ACHN (cell line): ENCODE results near the gene PLCL2.

ENCODE experiments used
- DNase-seq: peaks from one replicate; pipeline ENCODE4 v3.0.0-alpha.2; 2015
- in situ Hi-C: cut with HindIII; loops from 2 replicates; pipeline ENCODE4 v1.10.0; 2017; ENCODE audit warnings: low sequenced_read_pairs, low pct_ligation_motif_present, low pct_unique_long_range_greater_than_20kb

The PLCL2 gene

DNA sequence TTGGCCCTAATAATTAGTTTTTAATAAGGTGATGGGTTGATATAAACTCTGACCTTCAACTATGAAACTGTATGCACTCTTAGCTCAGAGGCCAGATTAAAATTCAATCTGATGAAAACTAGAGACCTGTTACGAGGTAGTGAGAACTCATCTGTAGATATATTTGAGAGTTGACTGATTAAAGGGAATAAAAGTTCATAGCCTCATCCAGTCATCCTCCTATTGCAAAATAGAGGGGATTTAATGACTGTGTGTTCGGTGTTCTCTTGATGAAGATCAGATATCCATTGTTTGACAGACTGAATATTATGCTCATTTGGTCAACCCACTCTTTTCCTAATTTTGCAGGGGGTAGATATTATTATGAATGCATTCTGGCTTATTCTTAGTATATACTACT lies 23.3 kb upstream of the PLCL2 start:
- no peak for DNase-seq
- in situ Hi-C loops: no loop called here

DNA sequence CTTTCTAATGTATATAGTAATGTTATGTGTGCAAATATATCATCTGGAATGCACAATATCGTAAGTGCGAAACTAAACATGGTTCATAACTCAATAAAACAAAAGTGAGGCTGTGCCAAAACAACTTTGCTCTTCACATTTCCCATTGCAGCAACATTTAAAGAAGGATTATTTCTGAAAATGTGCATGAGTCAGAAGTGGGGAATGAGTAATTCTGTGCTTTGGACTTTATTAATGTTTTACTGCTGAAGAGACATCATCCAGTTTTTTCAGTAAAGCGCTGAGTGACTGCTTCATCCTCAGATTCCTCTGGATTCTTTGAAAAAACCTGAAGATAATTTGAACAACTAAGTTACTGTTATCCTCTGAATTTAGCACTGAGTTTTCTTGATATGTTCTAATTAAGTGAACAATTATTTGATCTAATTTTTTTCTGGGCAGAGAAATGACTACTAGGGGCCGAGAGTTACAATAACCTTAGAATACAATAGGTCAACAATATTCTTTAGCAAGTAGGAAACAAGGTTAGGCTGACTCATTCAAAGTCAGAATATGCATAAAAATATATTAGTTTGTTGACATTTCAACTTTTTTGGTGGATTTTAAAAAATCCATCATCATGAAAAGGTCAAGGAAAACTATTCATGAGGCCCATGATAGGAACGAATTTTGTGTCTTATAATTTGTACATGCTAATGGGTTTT lies 20.0 kb upstream of the PLCL2 start:
- in situ Hi-C loops: no loop called here
- peak; percentile 71 for DNase-seq

- no peak for DNase-seq
- in situ Hi-C loops: no loop called here
Measured at GRCh38 chr3:16865335-16865734, 19.4 kb upstream of the PLCL2 start.

DNA sequence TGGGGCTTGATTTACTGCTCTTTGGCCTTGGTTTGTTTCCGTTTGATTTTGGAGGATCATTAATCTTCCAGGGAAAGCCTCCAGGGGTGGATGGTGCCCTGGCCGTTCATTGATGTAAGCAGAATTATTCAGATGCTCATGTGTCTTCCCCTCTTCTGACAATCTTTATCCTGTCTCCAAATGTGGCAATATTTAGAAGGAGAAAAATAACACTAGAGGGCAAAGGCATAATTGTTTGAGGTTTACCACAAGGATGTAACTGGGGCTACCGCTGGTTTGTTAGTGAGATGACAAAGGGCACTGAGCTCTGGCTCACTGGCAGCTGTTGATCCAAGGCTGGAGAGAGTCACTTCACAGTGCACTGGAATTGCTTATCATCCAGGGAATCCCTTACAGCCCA lies 18.2 kb upstream of the PLCL2 start:
- in situ Hi-C loops: no loop called here

GRCh38 chr3:16868513-16868912 lies 16.2 kb upstream of the PLCL2 start:
- no peak for DNase-seq
- in situ Hi-C loops: no loop called here

More for the DNA sequence above, 18.2 kb upstream of the PLCL2 start:
- DNase-seq: no peak

DNA sequence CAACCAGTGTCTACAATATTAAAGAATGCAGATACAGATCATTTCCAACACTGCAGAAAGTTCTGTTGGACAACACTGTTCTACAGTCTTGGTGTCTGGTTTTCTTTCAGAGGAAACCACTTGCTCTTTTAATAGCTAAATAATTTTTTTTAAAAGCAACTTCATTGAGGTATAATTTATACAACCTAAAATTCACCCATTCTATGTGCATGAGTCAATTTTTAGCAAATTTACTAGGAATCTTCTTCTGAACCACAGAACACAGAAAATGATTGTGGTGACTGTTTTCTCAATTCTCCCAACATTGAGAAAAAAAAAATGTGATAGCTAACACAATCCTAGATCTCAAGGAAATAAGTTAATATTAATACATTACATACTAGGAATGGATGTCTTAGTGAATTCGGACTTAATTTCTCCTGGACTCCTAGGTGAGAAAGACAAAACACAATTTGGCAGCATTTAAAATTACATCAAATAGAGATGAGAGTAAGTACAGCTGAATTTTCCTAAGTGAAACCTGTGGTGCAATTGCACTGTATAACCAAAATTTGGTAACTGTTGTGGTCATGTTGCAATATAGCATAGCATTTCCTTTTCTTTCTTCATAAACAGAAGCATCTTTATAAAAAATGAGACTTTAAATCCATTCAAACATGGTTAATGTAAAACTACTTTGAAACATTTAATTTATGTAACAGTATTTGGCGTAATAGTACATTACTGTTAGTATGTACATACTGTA lies 15.3 kb upstream of the PLCL2 start:
- DNase-seq: no peak
- in situ Hi-C loops: no loop called here

DNA sequence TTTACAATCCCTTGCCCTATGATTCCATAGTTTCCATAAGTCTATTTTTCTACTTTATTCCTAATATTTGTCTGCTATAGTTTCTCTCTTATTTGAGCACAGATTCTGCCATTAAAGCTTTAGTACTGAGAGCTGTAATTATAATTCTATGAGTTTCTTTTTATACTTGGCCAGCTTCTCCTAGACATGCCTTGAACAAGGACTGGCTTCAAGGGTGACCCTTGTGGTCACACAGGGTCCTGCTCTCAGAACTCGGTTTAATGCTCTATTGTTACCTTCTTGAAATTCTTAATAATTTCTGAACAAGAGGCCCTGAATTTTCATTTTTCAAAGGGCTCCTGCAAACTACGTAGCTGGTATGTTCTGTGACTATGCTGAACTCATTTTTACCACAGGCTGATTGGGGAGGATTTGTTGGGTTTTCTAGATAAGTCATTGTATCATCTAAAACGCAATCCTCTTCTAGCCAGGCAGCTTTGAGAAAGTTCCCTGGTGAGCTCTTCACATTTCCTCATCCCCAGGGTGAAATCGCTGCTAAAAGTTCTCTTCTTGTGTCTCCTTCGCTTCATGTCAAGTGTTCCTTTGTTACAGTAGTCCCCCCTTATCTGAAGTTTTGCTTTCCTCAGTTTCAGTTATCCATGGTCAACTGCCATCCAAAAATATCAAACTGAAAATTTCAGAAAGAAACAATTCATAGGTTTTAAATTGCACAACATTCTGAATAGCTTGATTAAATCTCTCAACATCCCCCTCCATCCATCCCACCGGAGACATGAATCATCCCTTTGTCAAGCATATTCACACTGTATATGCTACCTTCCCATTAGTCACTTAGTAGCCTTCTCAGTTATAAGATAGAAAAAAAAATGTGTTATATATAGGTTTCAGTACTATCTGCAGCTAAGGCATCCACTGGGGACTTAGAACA lies 12.6 kb upstream of the PLCL2 start:
- in situ Hi-C loops: no loop called here
- DNase-seq: no peak

DNA sequence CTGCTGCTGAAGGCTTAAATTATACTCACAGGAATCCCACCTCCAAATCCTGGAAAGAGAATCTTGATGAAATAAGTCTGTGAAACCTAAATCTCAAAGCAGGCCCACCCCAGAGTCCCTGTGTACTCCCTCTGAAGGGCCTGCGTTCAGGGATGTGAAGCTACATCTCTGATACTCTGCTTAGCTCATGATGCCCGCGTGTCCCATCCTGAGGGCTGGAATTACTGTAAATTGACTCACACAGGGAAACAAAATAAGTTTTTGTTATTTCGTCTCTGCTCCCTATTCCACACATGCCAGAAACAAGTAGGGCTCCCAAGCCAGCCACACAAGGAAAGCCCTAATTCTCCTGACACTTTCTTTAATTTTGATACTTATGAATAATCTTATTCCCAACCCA lies 10.9 kb upstream of the PLCL2 start:
- in situ Hi-C loops: no loop called here
- DNase-seq: no peak

GRCh38 chr3:16875876-16876550 lies 8.7 kb upstream of the PLCL2 start:
- in situ Hi-C loops: no loop called here
- DNase-seq: no peak

DNA sequence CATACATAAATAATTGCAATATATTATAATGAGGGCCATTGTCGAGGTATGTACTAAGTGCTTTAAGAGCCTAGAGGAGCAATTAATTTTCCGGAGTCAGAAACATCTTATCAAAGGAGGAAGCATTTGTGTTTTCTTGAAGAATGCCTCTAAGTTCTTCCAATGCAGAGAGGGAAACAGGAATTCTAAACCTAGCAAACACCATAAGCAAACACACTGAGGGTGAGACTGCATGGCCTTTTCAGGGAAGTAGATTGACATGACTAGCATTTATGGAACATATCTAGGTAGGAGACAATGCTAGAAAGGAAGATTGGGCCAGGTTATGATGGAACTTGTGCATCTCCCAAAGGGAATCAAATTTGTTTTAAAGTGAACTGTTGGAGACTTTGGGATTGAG lies 7.2 kb upstream of the PLCL2 start:
- in situ Hi-C loops: no loop called here
- DNase-seq: no peak

DNA sequence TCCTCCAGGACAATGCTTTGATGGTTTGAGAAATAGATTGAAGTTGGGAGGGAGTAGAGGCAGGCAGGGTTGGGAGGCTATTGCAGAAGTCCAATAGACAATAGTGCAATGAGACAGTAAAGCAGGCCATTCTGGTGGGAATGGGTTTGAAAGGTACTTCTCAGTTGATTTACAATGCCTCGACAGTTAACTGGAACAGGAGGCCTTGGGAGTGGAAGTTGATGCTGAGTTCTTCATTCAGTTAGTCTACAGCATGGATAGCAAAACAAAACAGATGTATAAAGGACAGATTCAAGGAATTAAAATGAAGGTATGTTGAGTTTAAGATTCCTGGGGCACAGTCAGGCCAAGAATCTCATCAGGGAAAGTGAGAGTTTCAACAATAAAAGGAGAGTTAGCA lies 6.8 kb upstream of the PLCL2 start:
- in situ Hi-C loops: no loop called here
- no peak for DNase-seq

DNA sequence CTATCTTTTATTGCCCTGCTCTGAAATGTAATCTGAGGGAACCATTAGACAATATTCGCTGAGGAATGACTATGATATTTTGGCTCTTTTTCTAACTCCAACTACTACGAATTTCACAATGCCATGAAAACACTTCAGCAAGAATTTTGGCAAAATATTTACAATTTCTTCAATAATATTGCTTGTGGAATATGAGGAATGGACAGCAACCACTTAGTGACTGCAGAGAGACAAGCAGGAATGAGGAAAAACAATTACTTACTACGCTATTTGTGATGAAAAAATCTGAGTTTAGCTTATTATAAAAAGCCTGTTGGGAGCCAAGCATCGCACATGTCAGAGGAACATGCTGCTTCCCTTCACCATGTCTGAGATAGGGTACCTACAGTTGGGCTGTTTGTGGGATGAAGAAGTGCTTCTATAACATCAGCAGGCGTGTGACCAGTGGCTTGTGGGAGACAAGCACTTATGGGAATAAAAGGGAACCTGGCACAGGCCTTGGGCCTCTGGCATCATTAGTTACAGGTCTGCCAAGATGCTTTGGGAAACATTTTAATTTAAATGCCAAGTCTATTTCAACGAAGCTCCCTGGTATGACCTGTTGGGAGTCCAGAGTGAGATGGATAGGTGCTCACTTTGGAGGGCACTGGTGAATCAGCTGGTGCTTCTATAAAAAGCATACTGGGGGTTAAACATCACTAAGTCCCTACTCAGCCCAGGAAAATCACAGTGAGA lies 2.7 kb upstream of the PLCL2 start:
- in situ Hi-C loops: no loop called here

DNA sequence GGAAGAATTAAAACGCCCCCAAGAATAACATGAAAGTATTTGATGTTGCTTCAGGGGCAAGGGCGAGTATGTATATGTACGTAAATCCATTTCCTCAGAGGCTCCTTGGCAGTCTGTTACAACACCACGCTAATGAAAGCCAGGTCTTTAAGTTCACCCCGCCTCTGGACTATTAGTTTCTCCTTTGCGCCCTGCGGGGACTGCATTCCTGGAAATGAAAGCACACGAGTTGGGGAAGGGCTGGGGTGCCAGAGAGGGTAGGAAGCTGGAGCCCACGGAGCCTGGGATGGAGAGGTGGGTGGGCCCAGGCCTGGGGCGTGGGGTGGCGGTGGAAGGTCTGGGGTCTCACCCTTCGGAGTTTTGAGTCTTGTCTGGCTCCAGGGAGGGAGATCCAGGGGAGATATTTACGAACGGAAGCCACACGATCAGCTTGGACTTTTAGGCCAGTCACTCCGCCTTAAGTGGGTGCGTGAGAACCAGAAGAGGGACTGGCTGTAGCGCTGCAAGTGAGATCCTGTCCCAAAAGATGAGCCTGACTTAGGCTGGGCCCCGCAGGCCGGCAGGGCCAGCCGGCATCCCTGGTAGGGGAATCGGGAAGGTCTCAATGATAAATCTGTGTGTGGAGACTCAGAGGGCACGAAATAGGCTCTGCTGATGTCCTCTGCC lies 1.6 kb upstream of the PLCL2 start:
- in situ Hi-C loops: no loop called here
- DNase-seq: no peak

More for the DNA sequence above, 2.7 kb upstream of the PLCL2 start:
- no peak for DNase-seq

DNA sequence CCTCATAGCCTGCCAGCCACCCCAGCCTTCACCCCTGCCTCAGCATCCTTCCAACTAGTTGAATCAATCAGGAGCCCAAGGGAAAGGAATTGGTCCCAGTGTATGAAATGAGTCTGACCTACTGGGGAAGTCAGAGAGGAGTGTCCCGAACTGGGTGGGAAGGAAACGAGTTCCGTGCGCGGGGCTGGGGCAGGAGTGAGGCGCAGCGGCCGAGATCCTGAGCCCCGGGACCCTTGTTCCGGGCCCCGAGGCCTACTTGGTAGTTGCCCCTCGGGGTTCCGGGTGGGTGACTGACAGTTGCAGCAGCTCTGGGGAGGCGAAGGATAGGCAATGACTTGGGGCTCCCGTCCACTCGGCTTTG lies 1.1 kb upstream of the PLCL2 start:
- DNase-seq: no peak
- in situ Hi-C loops: no loop called here

DNA sequence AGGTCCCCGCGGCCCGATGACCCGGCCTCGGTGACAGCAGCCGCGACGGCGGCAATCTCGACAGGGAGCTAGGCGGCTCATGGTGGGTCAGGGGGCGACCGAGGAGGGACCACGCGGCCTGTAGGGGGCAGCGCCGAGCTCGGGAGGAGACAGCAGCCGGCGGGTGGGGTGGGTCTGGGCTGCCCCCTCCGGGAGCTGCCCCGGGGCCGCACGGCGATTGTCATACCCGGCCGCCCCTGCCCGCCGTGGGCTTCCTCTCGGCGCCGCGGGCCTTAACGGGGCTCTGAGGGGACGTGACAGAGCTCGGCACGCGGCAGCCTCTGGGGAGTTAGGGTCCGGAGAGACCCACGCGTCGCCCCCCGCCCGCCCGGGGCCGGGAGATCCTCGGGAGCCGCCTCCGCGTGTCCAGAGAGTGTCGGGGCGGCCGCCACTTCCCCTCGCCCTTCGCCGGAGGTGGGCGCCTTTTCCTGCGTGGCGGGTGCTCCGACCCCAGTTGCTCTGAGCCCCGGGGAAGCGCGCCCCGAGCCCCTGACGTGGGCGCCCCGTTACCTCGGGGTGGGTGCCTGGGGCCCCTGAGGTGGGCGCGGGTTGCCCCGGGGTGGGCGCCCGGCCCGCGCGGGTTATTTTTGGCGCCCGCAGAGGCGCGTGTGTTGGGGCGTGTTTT lies 539 bp upstream of the PLCL2 start:
- in situ Hi-C loops: no loop called here
- peak; percentile 45 for DNase-seq

- in situ Hi-C loops: no loop called here
- peak; percentile 25 for DNase-seq
Measured at GRCh38 chr3:16885593-16886302, 993 bp downstream of the PLCL2 start.

GRCh38 chr3:16886303-16886683 lies 1.5 kb downstream of the PLCL2 start:
- in situ Hi-C loops: no loop called here
- no peak for DNase-seq
